ENCODE measurements around the gene ODR4.

DNA sequence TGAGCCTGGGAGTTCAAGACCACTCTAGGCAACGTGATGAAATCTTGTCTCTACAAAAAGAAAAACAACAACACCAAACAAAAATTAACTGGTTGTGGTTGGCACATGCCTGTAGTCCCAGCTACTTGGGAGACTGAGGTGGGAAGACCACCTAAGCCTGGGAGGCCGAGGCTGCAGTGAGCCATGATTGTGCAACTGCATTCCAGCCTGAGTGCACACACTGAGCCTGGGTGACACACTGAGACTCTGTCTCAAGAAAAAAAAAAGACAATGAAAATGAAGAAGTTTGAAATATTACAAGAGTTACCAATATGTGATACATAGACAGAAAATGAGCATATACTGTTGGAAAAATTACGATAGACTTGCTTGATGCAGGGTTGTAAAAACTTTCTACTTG lies 53.4 kb downstream of the ODR4 start:
- TF ChIP-seq, protein P1, sequence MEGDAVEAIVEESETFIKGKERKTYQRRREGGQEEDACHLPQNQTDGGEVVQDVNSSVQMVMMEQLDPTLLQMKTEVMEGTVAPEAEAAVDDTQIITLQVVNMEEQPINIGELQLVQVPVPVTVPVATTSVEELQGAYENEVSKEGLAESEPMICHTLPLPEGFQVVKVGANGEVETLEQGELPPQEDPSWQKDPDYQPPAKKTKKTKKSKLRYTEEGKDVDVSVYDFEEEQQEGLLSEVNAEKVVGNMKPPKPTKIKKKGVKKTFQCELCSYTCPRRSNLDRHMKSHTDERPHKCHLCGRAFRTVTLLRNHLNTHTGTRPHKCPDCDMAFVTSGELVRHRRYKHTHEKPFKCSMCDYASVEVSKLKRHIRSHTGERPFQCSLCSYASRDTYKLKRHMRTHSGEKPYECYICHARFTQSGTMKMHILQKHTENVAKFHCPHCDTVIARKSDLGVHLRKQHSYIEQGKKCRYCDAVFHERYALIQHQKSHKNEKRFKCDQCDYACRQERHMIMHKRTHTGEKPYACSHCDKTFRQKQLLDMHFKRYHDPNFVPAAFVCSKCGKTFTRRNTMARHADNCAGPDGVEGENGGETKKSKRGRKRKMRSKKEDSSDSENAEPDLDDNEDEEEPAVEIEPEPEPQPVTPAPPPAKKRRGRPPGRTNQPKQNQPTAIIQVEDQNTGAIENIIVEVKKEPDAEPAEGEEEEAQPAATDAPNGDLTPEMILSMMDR (IDR thresholded peaks at IDR 0.05) = no peak
- TF ChIP-seq EP300 (IDR thresholded peaks at IDR 0.05) (no peak), POLR2A (IDR thresholded peaks at IDR 0.05) (no peak)
